GM19463 (cell line): Measurements from ENCODE around the gene NID1.
"Not testable (repeated sequence)": the region's sequence is repeated elsewhere in the genome, so short reads cannot be mapped to it uniquely, and the experiment has no call there.

Experiments used
- ATAC-seq: cut with Tn5 transposase; IDR thresholded peaks from one replicate; pipeline ENCODE4 v1.9.1; 2021; ENCODE audit warnings: mild to moderate bottlenecking, moderate library complexity; ENCODE audit not compliant: unreplicated experiment

NID1 gene

GRCh38 chr1:236096660-236097482 is 32.0 kb upstream of the NID1 start:
- ATAC-seq = not testable (repeated sequence)

- no peak for ATAC-seq
Measured at GRCh38 chr1:236095705-236096520, 31.0 kb upstream of the NID1 start.

- no peak for ATAC-seq
Measured at GRCh38 chr1:236092899-236093298, 28.0 kb upstream of the NID1 start.

GRCh38 chr1:236091933-236092318 is 27.0 kb upstream of the NID1 start:
- ATAC-seq = no peak

GRCh38 chr1:236090741-236091147 is 25.9 kb upstream of the NID1 start:
- ATAC-seq = no peak

GRCh38 chr1:236089046-236089773 is 24.3 kb upstream of the NID1 start:
- no peak for ATAC-seq

GRCh38 chr1:236086537-236086936 is 21.6 kb upstream of the NID1 start:
- no peak for ATAC-seq

GRCh38 chr1:236085545-236086159 is 20.8 kb upstream of the NID1 start:
- no peak for ATAC-seq

GRCh38 chr1:236084386-236084730 is 19.5 kb upstream of the NID1 start:
- ATAC-seq = no peak

- ATAC-seq = no peak
Measured at GRCh38 chr1:236083650-236084385, 18.9 kb upstream of the NID1 start.

- no peak for ATAC-seq
Measured at GRCh38 chr1:236082526-236082925, 17.6 kb upstream of the NID1 start.

GRCh38 chr1:236081546-236082227 is 16.8 kb upstream of the NID1 start:
- ATAC-seq = no peak

- no peak for ATAC-seq
Measured at GRCh38 chr1:236079703-236080102, 14.8 kb upstream of the NID1 start.

- ATAC-seq = no peak
Measured at GRCh38 chr1:236078993-236079392, 14.1 kb upstream of the NID1 start.

GRCh38 chr1:236078077-236078476 is 13.2 kb upstream of the NID1 start:
- not testable (repeated sequence) for ATAC-seq

- no peak for ATAC-seq
Measured at GRCh38 chr1:236075848-236076247, 11.0 kb upstream of the NID1 start.

- no peak for ATAC-seq
Measured at GRCh38 chr1:236073307-236073897, 8.5 kb upstream of the NID1 start.

- ATAC-seq = no peak
Measured at GRCh38 chr1:236072001-236072400, 7.1 kb upstream of the NID1 start.

GRCh38 chr1:236070753-236071152 is 5.9 kb upstream of the NID1 start:
- ATAC-seq = no peak
